IPS DF 6.9 (cell line): ENCODE results near the gene HIRA.
"Not testable (repeated sequence)": the region's sequence is repeated elsewhere in the genome, so short reads cannot be mapped to it uniquely, and the experiment has no call there.

Experiments
- DNase-seq: peaks from one replicate; pipeline ENCODE4 v3.0.0-alpha.2; 2013; ENCODE audit warnings: low read depth, low spot score
- H3K27ac ChIP-seq: one replicate; pipeline ENCODE4 v1.5.1; 2013; ENCODE audit warnings: low read length, control low read depth
- H3K27me3 ChIP-seq: 2 replicates; pipeline ENCODE4 v1.6.1; 2013; ENCODE audit warnings: mild to moderate bottlenecking, low read length; ENCODE audit not compliant: control insufficient read depth, insufficient read depth
- H3K36me3 ChIP-seq: 2 replicates; pipeline ENCODE4 v1.6.1; 2013; ENCODE audit warnings: low read length; ENCODE audit not compliant: control insufficient read depth, insufficient read depth
- H3K4me1 ChIP-seq: 2 replicates; pipeline ENCODE4 v1.6.1; 2013; ENCODE audit warnings: low read length; ENCODE audit not compliant: control insufficient read depth, insufficient read depth
- H3K4me3 ChIP-seq: 2 replicates; pipeline ENCODE4 v1.5.1; 2013; ENCODE audit warnings: mild to moderate bottlenecking, low read length
- H3K9me3 ChIP-seq: 2 replicates; pipeline ENCODE4 v1.6.1; 2013; ENCODE audit warnings: low read length, inconsistent platforms; ENCODE audit not compliant: control insufficient read depth, insufficient read depth
- WGBS: extraction: QIAGEN DNeasy Blood & Tissue Kit; methylation state at CpG from one replicate; pipeline ENCODE4 v1.1.7; 2013; ENCODE audit warnings: mixed read lengths, missing lambda C conversion rate; ENCODE audit not compliant: insufficient read length, insufficient coverage; 5-methylcytosine and 5-hydroxymethylcytosine counted together

Gene HIRA

DNA sequence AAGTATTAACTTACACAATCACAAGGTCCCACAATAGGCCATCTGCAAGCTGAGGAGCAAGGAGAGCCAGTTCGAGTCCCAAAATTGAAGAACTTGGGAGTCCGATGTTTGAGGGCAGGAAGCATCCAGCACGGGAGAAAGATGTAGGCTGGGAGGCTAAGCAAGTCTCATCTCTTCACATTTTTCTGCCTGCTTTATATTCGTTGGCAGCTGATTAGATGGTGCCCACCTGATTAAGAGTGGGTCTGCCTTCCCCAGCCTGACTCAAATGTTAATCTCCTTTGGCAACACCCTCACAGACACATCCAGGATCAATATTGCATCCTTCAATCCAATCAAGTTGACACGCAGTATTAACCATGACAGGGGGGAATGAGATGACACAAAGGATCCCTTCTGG, 101.3 kb downstream of the HIRA start:
- not testable (repeated sequence) for H3K4me3 ChIP-seq, H3K9me3 ChIP-seq, DNase-seq, H3K27me3 ChIP-seq, H3K4me1 ChIP-seq, H3K27ac ChIP-seq
- whole genome bisulfite sequencing, result no CpG with 5 or more reads among the region's 5 CpGs
- peaks cover 12% of the 10 kb centered on the region for H3K36me3 ChIP-seq

GRCh38 chr22:19329454-19329853, 102.1 kb downstream of the HIRA start:
- H3K27me3 ChIP-seq, result no peaks in the 10 kb centered on the region
- no CpG with 5 or more reads among the region's 3 CpGs for WGBS
- H3K36me3 ChIP-seq, result peaks cover 12% of the 10 kb centered on the region
- no peaks in the 10 kb centered on the region for H3K4me1 ChIP-seq
- no peaks in the 10 kb centered on the region for H3K9me3 ChIP-seq
- H3K4me3 ChIP-seq, result no peak overlapping the region
- H3K27ac ChIP-seq, result no peak overlapping the region
- no peak for DNase-seq

GRCh38 chr22:19325296-19325948, 106.1 kb downstream of the HIRA start:
- no CpG with 5 or more reads among the region's 5 CpGs for WGBS
- H3K36me3 ChIP-seq, result peaks cover 6% of the 10 kb centered on the region; the same call in 1 of the 2 replicates
- H3K27me3 ChIP-seq, result no peaks in the 10 kb centered on the region
- no peaks in the 10 kb centered on the region for H3K9me3 ChIP-seq
- no peak for DNase-seq
- no peak overlapping the region for H3K4me3 ChIP-seq
- no peak overlapping the region for H3K27ac ChIP-seq
- no peaks in the 10 kb centered on the region for H3K4me1 ChIP-seq

DNA sequence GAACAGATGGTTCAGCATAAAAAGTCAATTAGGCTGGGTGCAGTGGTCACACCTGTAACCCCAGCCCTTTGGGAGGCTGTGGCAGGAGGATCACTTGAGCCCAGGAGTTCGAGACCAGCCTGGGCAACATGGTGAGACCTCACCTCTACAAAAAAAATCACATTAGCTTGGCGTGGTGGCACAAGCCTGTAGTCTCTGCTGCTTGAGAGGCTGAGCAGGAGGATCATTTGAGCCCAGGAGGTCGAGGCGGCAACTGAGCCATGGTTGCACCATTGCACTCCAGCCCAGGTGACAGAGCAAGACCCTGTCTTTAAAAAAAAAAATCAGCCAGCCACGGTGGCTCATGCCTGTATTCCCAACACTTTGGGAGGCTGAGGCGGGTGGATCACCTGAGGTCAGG, 108.1 kb downstream of the HIRA start:
- no CpG with 5 or more reads among the region's 6 CpGs for WGBS
- H3K9me3 ChIP-seq, H3K36me3 ChIP-seq, DNase-seq, H3K4me1 ChIP-seq, H3K27ac ChIP-seq, H3K27me3 ChIP-seq, H3K4me3 ChIP-seq: not testable (repeated sequence)

DNA sequence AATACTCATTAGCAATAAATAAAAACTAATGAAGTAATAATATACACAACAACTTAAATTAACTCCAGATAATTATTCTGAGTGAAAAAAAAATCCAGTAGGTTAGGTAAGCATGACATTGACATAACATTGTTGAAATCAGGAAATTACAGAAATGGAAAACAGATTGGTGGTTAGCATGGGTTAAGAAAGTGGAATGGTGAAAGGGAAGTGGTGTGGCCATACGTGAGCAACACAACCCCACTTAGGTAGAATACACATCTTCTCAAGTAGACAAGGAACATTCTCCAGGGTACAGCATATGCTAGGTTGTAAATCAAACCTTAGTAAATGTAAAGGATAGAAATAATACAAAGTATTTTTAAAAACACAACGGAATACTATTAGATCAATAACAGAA, 109.8 kb downstream of the HIRA start:
- Histone ChIP-seq H3K4me3 (no peak overlapping the region), H3K27me3 (no peaks in the 10 kb centered on the region), H3K4me1 (no peaks in the 10 kb centered on the region), H3K9me3 (no peaks in the 10 kb centered on the region), H3K27ac (no peak overlapping the region), H3K36me3 (no peaks in the 10 kb centered on the region)
- DNase-seq, result no peak
- no CpG with 5 or more reads among the region's 2 CpGs for WGBS

DNA sequence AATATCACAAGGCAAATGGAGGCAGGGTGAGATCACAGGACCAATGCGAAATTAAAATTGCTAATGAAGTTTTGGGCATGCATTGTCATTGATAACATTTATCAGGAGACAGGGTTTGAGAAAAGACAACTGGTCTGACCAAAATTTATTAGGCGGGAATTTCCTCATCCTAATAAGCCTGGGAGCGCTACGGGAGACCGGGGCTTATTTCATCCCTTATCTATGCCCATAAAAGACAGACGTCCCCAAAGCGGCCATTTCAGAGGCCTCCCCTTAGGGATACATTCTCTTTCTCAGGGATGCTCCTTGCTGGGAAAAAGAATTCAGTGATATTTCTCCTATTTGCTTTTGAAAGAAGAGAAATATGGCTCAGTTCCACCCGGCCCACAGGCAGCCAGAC, 111.4 kb downstream of the HIRA start:
- DNase-seq, H3K27me3 ChIP-seq, H3K36me3 ChIP-seq, H3K27ac ChIP-seq, H3K4me1 ChIP-seq, H3K4me3 ChIP-seq, H3K9me3 ChIP-seq: not testable (repeated sequence)
- no CpG with 5 or more reads among the region's 8 CpGs for WGBS

GRCh38 chr22:19319281-19319680, 112.3 kb downstream of the HIRA start:
- H3K4me3 ChIP-seq, result no peak overlapping the region
- H3K4me1 ChIP-seq, result no peaks in the 10 kb centered on the region
- H3K9me3 ChIP-seq, result no peaks in the 10 kb centered on the region
- H3K36me3 ChIP-seq, result no peaks in the 10 kb centered on the region
- no peak for DNase-seq
- H3K27ac ChIP-seq, result no peak overlapping the region
- no peaks in the 10 kb centered on the region for H3K27me3 ChIP-seq

- H3K4me1 ChIP-seq, result no peaks in the 10 kb centered on the region
- no peak for DNase-seq
These were observed 113.7 kb downstream of the HIRA start for GRCh38 chr22:19317865-19318264.

DNA sequence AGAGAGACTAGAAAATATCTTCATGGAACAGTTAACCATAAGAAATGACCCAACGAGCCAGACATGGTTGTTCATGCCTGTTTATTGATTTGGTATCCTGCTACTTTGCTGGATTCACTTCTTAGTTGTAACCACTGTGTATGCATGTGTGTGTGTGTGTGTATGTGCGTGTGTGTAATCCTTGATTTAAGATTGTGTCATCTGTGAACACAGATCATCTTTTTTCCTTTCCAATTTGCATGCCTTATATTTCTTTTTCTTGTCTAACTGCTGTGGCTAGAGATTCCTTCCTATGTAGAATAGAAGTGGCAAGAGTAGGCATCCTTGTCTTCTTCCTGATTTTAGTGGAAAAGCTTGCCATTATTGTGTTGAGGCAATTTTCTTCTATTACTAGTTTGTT, 123.7 kb downstream of the HIRA start:
- Histone ChIP-seq H3K27me3 (no peaks in the 10 kb centered on the region), H3K9me3 (no peaks in the 10 kb centered on the region), H3K36me3 (no peaks in the 10 kb centered on the region), H3K27ac (no peak overlapping the region), H3K4me3 (no peak overlapping the region), H3K4me1 (no peaks in the 10 kb centered on the region)
- DNase-seq, result no peak
- WGBS, result no CpG with 5 or more reads among the region's 2 CpGs

More at GRCh38 chr22:19317865-19318264, 113.7 kb downstream of the HIRA start:
- H3K27ac ChIP-seq, result no peak overlapping the region
- H3K36me3 ChIP-seq, result no peaks in the 10 kb centered on the region
- no peaks in the 10 kb centered on the region for H3K9me3 ChIP-seq
- no peaks in the 10 kb centered on the region for H3K27me3 ChIP-seq
- no peak overlapping the region for H3K4me3 ChIP-seq

DNA sequence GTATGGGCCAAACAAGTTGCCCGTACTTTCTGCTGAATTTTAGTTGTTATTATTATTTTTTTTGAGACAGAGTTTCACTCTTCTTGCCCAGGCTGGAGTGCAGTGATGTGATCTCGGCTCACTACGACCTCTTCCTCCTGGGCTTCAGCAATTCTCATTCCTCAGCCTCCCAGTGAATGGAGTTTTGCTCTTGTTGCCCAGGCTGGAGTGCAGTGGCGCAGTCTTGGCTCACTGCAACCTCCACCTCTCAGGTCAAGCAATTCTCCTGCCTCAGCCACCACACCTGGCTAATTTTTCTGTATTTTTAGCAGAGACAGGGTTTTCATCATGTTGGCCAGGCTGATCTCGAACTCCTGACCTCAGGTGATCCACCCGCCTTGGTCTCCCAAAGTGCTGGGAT, 125.0 kb downstream of the HIRA start:
- not testable (repeated sequence) for H3K9me3 ChIP-seq, H3K27me3 ChIP-seq, H3K27ac ChIP-seq, H3K36me3 ChIP-seq, H3K4me3 ChIP-seq, DNase-seq, H3K4me1 ChIP-seq
- no CpG with 5 or more reads among the region's 6 CpGs for WGBS

DNA sequence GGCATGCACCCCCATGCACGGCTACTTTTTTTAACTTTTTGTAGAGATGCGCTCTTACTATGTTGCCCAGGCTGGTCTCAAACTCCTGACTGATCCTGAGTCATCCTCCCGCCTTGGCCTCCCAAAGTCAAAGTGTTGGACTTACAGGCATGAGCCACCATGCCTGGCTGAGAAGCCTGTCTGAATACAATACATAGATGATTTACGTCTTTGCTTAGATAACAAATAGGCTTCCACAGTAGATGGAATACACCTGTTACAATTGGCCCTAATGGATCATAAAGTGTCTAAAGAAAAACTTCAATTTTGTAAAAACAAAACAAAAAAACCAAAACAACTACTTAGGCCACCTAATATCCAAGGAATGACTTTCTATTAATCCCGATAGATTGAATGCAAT, 127.0 kb downstream of the HIRA start:
- WGBS, result no CpG with 5 or more reads among the region's 5 CpGs
- Histone ChIP-seq H3K4me1 (no peaks in the 10 kb centered on the region), H3K36me3 (no peaks in the 10 kb centered on the region), H3K27me3 (no peaks in the 10 kb centered on the region), H3K9me3 (no peaks in the 10 kb centered on the region), H3K27ac (no peak overlapping the region), H3K4me3 (no peak overlapping the region)
- DNase-seq, result no peak
